HG02852 (cell line): ENCODE results near the gene GNMT.
A peak's percentile ranks its signal among the peaks of the same experiment; 100 is the strongest.

Experiments used
- ATAC-seq: cut with Tn5 transposase; IDR thresholded peaks from one replicate; pipeline ENCODE4 v1.9.1; 2021; ENCODE audit warnings: mild to moderate bottlenecking, moderate library complexity; ENCODE audit not compliant: unreplicated experiment

Gene GNMT

GRCh38 chr6:43009124-43009523 is 48.6 kb downstream of the GNMT start:
- ATAC-seq: no peak

GRCh38 chr6:43011207-43011606 is 50.7 kb downstream of the GNMT start:
- no peak for ATAC-seq

GRCh38 chr6:43012364-43012763 is 51.8 kb downstream of the GNMT start:
- ATAC-seq: no peak

- peak; percentile 18 for ATAC-seq
Observed at GRCh38 chr6:43013097-43013842, 52.7 kb downstream of the GNMT start.
